Thyroid gland (tissue), 4 donors: Measurements from ENCODE around the gene FAT4. TPM values are rescaled to one million over a fixed set of nuclear protein-coding genes. Genes with fewer than 3 reads are reported as not detected.

ENCODE experiments used
- DNase-seq, 2 donors: peaks; one replicate each; pipeline ENCODE4 v3.0.0-alpha.2; 2019
- H3K27ac ChIP-seq, 3 donors: fragments of 200-600 bp; sonication (generic); 1 replicate in 2 of 3; 2 replicates in 1 of 3; pipeline ENCODE4 v1.5.1; 2016 to 2019; ENCODE audit warnings: mild to moderate bottlenecking in 1 of 3, moderate library complexity in 1 of 3
- H3K27me3 ChIP-seq: fragments of 200-600 bp; sonication (generic); one replicate; pipeline ENCODE4 v1.5.1; 2019
- H3K36me3 ChIP-seq, 2 donors: fragments of 200-600 bp; sonication (generic); one replicate each; pipeline ENCODE4 v1.5.1; 2016 to 2019
- H3K4me1 ChIP-seq, 2 donors: fragments of 200-600 bp; sonication (generic); one replicate each; pipeline ENCODE4 v1.5.1; 2017 to 2019
- H3K4me3 ChIP-seq, 3 donors: fragments of 200-600 bp; sonication (generic); replicated peaks in 1 of 3; 1 replicate in 2 of 3; 2 replicates in 1 of 3; pipeline ENCODE4 v1.5.1; 2016; ENCODE audit warnings: mild to moderate bottlenecking in 1 of 3
- H3K9me3 ChIP-seq: fragments of 200-600 bp; sonication (generic); one replicate; pipeline ENCODE4 v1.5.1; 2017
- CTCF ChIP-seq, 6 experiments: fragments of 200-600 bp in 3 of 6; fragments of 450-650 bp in 3 of 6; sonication (generic) in 3 of 6; IDR thresholded peaks; one replicate each; pipeline ENCODE4 v1.5.1; 2016 to 2019; ENCODE audit warnings: antibody characterized with exemption in 6 of 6, mild to moderate bottlenecking in 2 of 6, inconsistent platforms in 1 of 6, moderate library complexity in 1 of 6
- POLR2A ChIP-seq, 2 donors: fragments of 450-650 bp; IDR thresholded peaks; one replicate each; pipeline ENCODE4 v1.6.1; 2017; ENCODE audit warnings: antibody characterized with exemption in 2 of 2, mild to moderate bottlenecking in 2 of 2, moderate library complexity in 1 of 2
- WGBS, 2 donors: methylation state at CpG; one replicate each; pipeline ENCODE4 v1.1.5; 2017; 5-methylcytosine and 5-hydroxymethylcytosine counted together
- intact Hi-C: fragments of 100-400 bp; cut with DNase I; formaldehyde crosslinking; loops from one replicate; pipeline ENCODE4 v1.15.1; 2023
- total RNA-seq, 4 donors: library from RNA; depleted of rRNA; stranded (reverse); fragments of >200 nt; gene quantifications; one replicate each; pipeline ENCODE4 v1.2.3, GENCODE V29; 2016

Gene FAT4
- total RNA-seq, 4 donors from 2014 or later, result 29.3 to 49.8 (median 40.2) TPM

- H3K27ac ChIP-seq, result no peak overlapping the region
- no peak for DNase-seq
- H3K4me3 ChIP-seq, result no peak overlapping the region
- H3K36me3 ChIP-seq, result no peaks in the 10 kb centered on the region
- H3K9me3 ChIP-seq, result no peaks in the 10 kb centered on the region
- 79 to 80% methylated on average over 2 of the region's 2 CpGs for WGBS, 2 donors
- H3K27me3 ChIP-seq, result no peaks in the 10 kb centered on the region
- no peak for TF ChIP-seq CTCF (IDR thresholded peaks at IDR 0.05)
- no peak for TF ChIP-seq POLR2A (IDR thresholded peaks at IDR 0.05)
- intact Hi-C loops, result no loop called here
- H3K4me1 ChIP-seq, result peaks cover 7 to 17% of the 10 kb centered on the region in 2 donors
Observed at GRCh38 chr4:125344198-125344597, 29.4 kb downstream of the FAT4 start.

GRCh38 chr4:125346616-125347015 is 31.9 kb downstream of the FAT4 start:
- no peak for TF ChIP-seq POLR2A (IDR thresholded peaks at IDR 0.05)
- no peak for TF ChIP-seq CTCF (IDR thresholded peaks at IDR 0.05)
- H3K4me1 ChIP-seq, result peaks cover 7 to 17% of the 10 kb centered on the region in 2 donors
- no peak overlapping the region for H3K27ac ChIP-seq
- no peak for DNase-seq
- no peak overlapping the region for H3K4me3 ChIP-seq
- intact Hi-C loops, result no loop called here
- no peaks in the 10 kb centered on the region for H3K36me3 ChIP-seq
- H3K27me3 ChIP-seq, result no peaks in the 10 kb centered on the region
- H3K9me3 ChIP-seq, result no peaks in the 10 kb centered on the region
- WGBS, 2 donors, result 82 to 92% methylated on average over 4 of the region's 4 CpGs

- no peak for DNase-seq
- Histone ChIP-seq H3K4me3 (no peak overlapping the region), H3K36me3 (no peaks in the 10 kb centered on the region), H3K27ac (no peak overlapping the region), H3K4me1 (peaks cover 6 to 13% of the 10 kb centered on the region in 2 donors), H3K27me3 (no peaks in the 10 kb centered on the region), H3K9me3 (no peaks in the 10 kb centered on the region)
- intact Hi-C loops, result no loop called here
- no peak for TF ChIP-seq CTCF (IDR thresholded peaks at IDR 0.05)
- TF ChIP-seq POLR2A (IDR thresholded peaks at IDR 0.05), result no peak
- 87 to 88% methylated on average over 4 of the region's 4 CpGs for WGBS, 2 donors
Observed at GRCh38 chr4:125350470-125351135, 35.8 kb downstream of the FAT4 start.

GRCh38 chr4:125352521-125352920 is 37.8 kb downstream of the FAT4 start:
- H3K4me3 ChIP-seq, result no peak overlapping the region
- 90 to 95% methylated on average over 1 of the region's 1 CpG for WGBS, 2 donors
- intact Hi-C loops, result no loop called here
- H3K4me1 ChIP-seq, result no peaks in the 10 kb centered on the region
- no peak overlapping the region for H3K27ac ChIP-seq
- H3K27me3 ChIP-seq, result no peaks in the 10 kb centered on the region
- H3K36me3 ChIP-seq, result no peaks in the 10 kb centered on the region
- no peak for DNase-seq
- TF ChIP-seq POLR2A (IDR thresholded peaks at IDR 0.05) (no peak), CTCF (IDR thresholded peaks at IDR 0.05) (no peak)
- H3K9me3 ChIP-seq, result no peaks in the 10 kb centered on the region

- H3K27me3 ChIP-seq, result no peaks in the 10 kb centered on the region
- intact Hi-C loops, result no loop called here
- no peak for DNase-seq
- no peaks in the 10 kb centered on the region for H3K36me3 ChIP-seq
- WGBS, 2 donors, result 93 to 94% methylated on average over 1 of the region's 1 CpG
- no peaks in the 10 kb centered on the region for H3K9me3 ChIP-seq
- no peaks in the 10 kb centered on the region for H3K4me1 ChIP-seq
- no peak overlapping the region for H3K27ac ChIP-seq
- TF ChIP-seq POLR2A (IDR thresholded peaks at IDR 0.05) (no peak), CTCF (IDR thresholded peaks at IDR 0.05) (no peak)
- no peak overlapping the region for H3K4me3 ChIP-seq
Observed at GRCh38 chr4:125353131-125353530, 38.4 kb downstream of the FAT4 start.
